ENCODE results near the gene OSM.

OSM gene

GRCh38 chr22:30265823-30266444 lies 717 bp downstream of the OSM start:
- H3K36me3 ChIP-seq (ENCODE audit: control insufficient read depth, insufficient read depth, low read length): no peaks in the 10 kb centered on the region
- no peaks in the 10 kb centered on the region for H3K27me3 ChIP-seq (ENCODE audit: control insufficient read depth, insufficient read depth, low read length)
- peaks cover 4% of the 10 kb centered on the region for H3K4me1 ChIP-seq (ENCODE audit: control insufficient read depth, insufficient read depth, low read length)
- no peak overlapping the region for H3K4me3 ChIP-seq (ENCODE audit: low read length)
- H3K9me3 ChIP-seq (ENCODE audit: control insufficient read depth, low read length): no peaks in the 10 kb centered on the region
- H3K9ac ChIP-seq (ENCODE audit: low read length): peak overlapping the region; percentile 7

GRCh38 chr22:30265131-30265720 lies 1.4 kb downstream of the OSM start:
- no peak overlapping the region for H3K9ac ChIP-seq (ENCODE audit: low read length)
- H3K36me3 ChIP-seq (ENCODE audit: control insufficient read depth, insufficient read depth, low read length): no peaks in the 10 kb centered on the region
- H3K4me3 ChIP-seq (ENCODE audit: low read length): no peak overlapping the region
- H3K4me1 ChIP-seq (ENCODE audit: control insufficient read depth, insufficient read depth, low read length): peaks cover 4% of the 10 kb centered on the region
- no peaks in the 10 kb centered on the region for H3K27me3 ChIP-seq (ENCODE audit: control insufficient read depth, insufficient read depth, low read length)
- no peaks in the 10 kb centered on the region for H3K9me3 ChIP-seq (ENCODE audit: control insufficient read depth, low read length)

GRCh38 chr22:30263883-30264282 lies 2.8 kb downstream of the OSM start:
- H3K9me3 ChIP-seq (ENCODE audit: control insufficient read depth, low read length): no peaks in the 10 kb centered on the region
- peaks cover 4% of the 10 kb centered on the region for H3K4me1 ChIP-seq (ENCODE audit: control insufficient read depth, insufficient read depth, low read length)
- H3K27me3 ChIP-seq (ENCODE audit: control insufficient read depth, insufficient read depth, low read length): no peaks in the 10 kb centered on the region
- no peak overlapping the region for H3K9ac ChIP-seq (ENCODE audit: low read length)
- H3K36me3 ChIP-seq (ENCODE audit: control insufficient read depth, insufficient read depth, low read length): no peaks in the 10 kb centered on the region
- H3K4me3 ChIP-seq (ENCODE audit: low read length): no peak overlapping the region

- H3K9ac ChIP-seq (ENCODE audit: low read length): peak overlapping the region; percentile 38
- H3K9me3 ChIP-seq (ENCODE audit: control insufficient read depth, low read length): no peaks in the 10 kb centered on the region
- no peaks in the 10 kb centered on the region for H3K27me3 ChIP-seq (ENCODE audit: control insufficient read depth, insufficient read depth, low read length)
- no peaks in the 10 kb centered on the region for H3K36me3 ChIP-seq (ENCODE audit: control insufficient read depth, insufficient read depth, low read length)
- H3K4me3 ChIP-seq (ENCODE audit: low read length): no peak overlapping the region
- H3K4me1 ChIP-seq (ENCODE audit: control insufficient read depth, insufficient read depth, low read length): peaks cover 4% of the 10 kb centered on the region
Measured at GRCh38 chr22:30262917-30263741, 3.5 kb downstream of the OSM start.

GRCh38 chr22:30262112-30262511 lies 4.5 kb downstream of the OSM start:
- no peaks in the 10 kb centered on the region for H3K27me3 ChIP-seq (ENCODE audit: control insufficient read depth, insufficient read depth, low read length)
- H3K4me1 ChIP-seq (ENCODE audit: control insufficient read depth, insufficient read depth, low read length): peaks cover 4% of the 10 kb centered on the region
- H3K4me3 ChIP-seq (ENCODE audit: low read length): no peak overlapping the region
- H3K36me3 ChIP-seq (ENCODE audit: control insufficient read depth, insufficient read depth, low read length): no peaks in the 10 kb centered on the region
- no peak overlapping the region for H3K9ac ChIP-seq (ENCODE audit: low read length)
- no peaks in the 10 kb centered on the region for H3K9me3 ChIP-seq (ENCODE audit: control insufficient read depth, low read length)

- Histone ChIP-seq H3K4me3 (ENCODE audit: low read length) (no peak overlapping the region), H3K4me1 (ENCODE audit: control insufficient read depth, insufficient read depth, low read length) (peaks cover 8% of the 10 kb centered on the region), H3K9ac (ENCODE audit: low read length) (no peak overlapping the region), H3K36me3 (ENCODE audit: control insufficient read depth, insufficient read depth, low read length) (no peaks in the 10 kb centered on the region), H3K27me3 (ENCODE audit: control insufficient read depth, insufficient read depth, low read length) (no peaks in the 10 kb centered on the region), H3K9me3 (ENCODE audit: control insufficient read depth, low read length) (no peaks in the 10 kb centered on the region)
Measured at GRCh38 chr22:30261134-30261533, 5.5 kb downstream of the OSM start.

- Histone ChIP-seq H3K9ac (ENCODE audit: low read length) (no peak overlapping the region), H3K36me3 (ENCODE audit: control insufficient read depth, insufficient read depth, low read length) (no peaks in the 10 kb centered on the region), H3K4me3 (ENCODE audit: low read length) (no peak overlapping the region), H3K4me1 (ENCODE audit: control insufficient read depth, insufficient read depth, low read length) (peaks cover 12% of the 10 kb centered on the region), H3K27me3 (ENCODE audit: control insufficient read depth, insufficient read depth, low read length) (no peaks in the 10 kb centered on the region), H3K9me3 (ENCODE audit: control insufficient read depth, low read length) (no peaks in the 10 kb centered on the region)
Measured at GRCh38 chr22:30260682-30261081, 6.0 kb downstream of the OSM start.

- Histone ChIP-seq H3K4me1 (ENCODE audit: control insufficient read depth, insufficient read depth, low read length) (peaks cover 14% of the 10 kb centered on the region), H3K4me3 (ENCODE audit: low read length) (no peak overlapping the region), H3K27me3 (ENCODE audit: control insufficient read depth, insufficient read depth, low read length) (no peaks in the 10 kb centered on the region), H3K9ac (ENCODE audit: low read length) (no peak overlapping the region), H3K36me3 (ENCODE audit: control insufficient read depth, insufficient read depth, low read length) (no peaks in the 10 kb centered on the region), H3K9me3 (ENCODE audit: control insufficient read depth, low read length) (no peaks in the 10 kb centered on the region)
Measured at GRCh38 chr22:30260276-30260675, 6.4 kb downstream of the OSM start.

- Histone ChIP-seq H3K4me1 (ENCODE audit: control insufficient read depth, insufficient read depth, low read length) (peaks cover 36% of the 10 kb centered on the region), H3K36me3 (ENCODE audit: control insufficient read depth, insufficient read depth, low read length) (no peaks in the 10 kb centered on the region), H3K27me3 (ENCODE audit: control insufficient read depth, insufficient read depth, low read length) (peaks cover 6% of the 10 kb centered on the region)
Measured at GRCh38 chr22:30254314-30254713, 12.3 kb downstream of the OSM start.

GRCh38 chr22:30253205-30253852 lies 13.3 kb downstream of the OSM start:
- Histone ChIP-seq H3K4me1 (ENCODE audit: control insufficient read depth, insufficient read depth, low read length) (peaks cover 44% of the 10 kb centered on the region), H3K9me3 (ENCODE audit: control insufficient read depth, low read length) (no peaks in the 10 kb centered on the region), H3K4me3 (ENCODE audit: low read length) (no peak overlapping the region), H3K27me3 (ENCODE audit: control insufficient read depth, insufficient read depth, low read length) (peaks cover 6% of the 10 kb centered on the region), H3K36me3 (ENCODE audit: control insufficient read depth, insufficient read depth, low read length) (no peaks in the 10 kb centered on the region), H3K9ac (ENCODE audit: low read length) (peak overlapping the region; percentile 62)

More at GRCh38 chr22:30254314-30254713, 12.3 kb downstream of the OSM start:
- Histone ChIP-seq H3K4me3 (ENCODE audit: low read length) (no peak overlapping the region), H3K9ac (ENCODE audit: low read length) (no peak overlapping the region), H3K9me3 (ENCODE audit: control insufficient read depth, low read length) (no peaks in the 10 kb centered on the region)

GRCh38 chr22:30252411-30253204 lies 14.0 kb downstream of the OSM start:
- peak overlapping the region; percentile 18 for H3K9ac ChIP-seq (ENCODE audit: low read length)
- H3K9me3 ChIP-seq (ENCODE audit: control insufficient read depth, low read length): no peaks in the 10 kb centered on the region
- H3K36me3 ChIP-seq (ENCODE audit: control insufficient read depth, insufficient read depth, low read length): no peaks in the 10 kb centered on the region
- peaks cover 6% of the 10 kb centered on the region for H3K27me3 ChIP-seq (ENCODE audit: control insufficient read depth, insufficient read depth, low read length)
- H3K4me1 ChIP-seq (ENCODE audit: control insufficient read depth, insufficient read depth, low read length): peaks cover 44% of the 10 kb centered on the region
- no peak overlapping the region for H3K4me3 ChIP-seq (ENCODE audit: low read length)
